ENCODE results near the gene ACSF3.
A peak's percentile ranks its signal among the peaks of the same experiment; 100 is the strongest.

Gene ACSF3

GRCh38 chr16:89142474-89143195 is 49.0 kb downstream of the ACSF3 start:
- DNase-seq (ENCODE audit: low spot score) (no peak), FAIRE-seq (no peak)

GRCh38 chr16:89143201-89143741 is 49.6 kb downstream of the ACSF3 start:
- FAIRE-seq (no peak), DNase-seq (ENCODE audit: low spot score) (no peak)

- no peak for DNase-seq (ENCODE audit: low spot score)
- FAIRE-seq = peak; percentile 42
Measured at GRCh38 chr16:89143911-89144675, 50.4 kb downstream of the ACSF3 start.

- no peak for FAIRE-seq
- no peak for DNase-seq (ENCODE audit: low spot score)
Measured at GRCh38 chr16:89144681-89145080, 51.0 kb downstream of the ACSF3 start.

GRCh38 chr16:89145406-89146161 is 51.9 kb downstream of the ACSF3 start:
- DNase-seq (ENCODE audit: low spot score) (no peak), FAIRE-seq (no peak)

GRCh38 chr16:89146211-89147005 is 52.8 kb downstream of the ACSF3 start:
- DNase-seq (ENCODE audit: low spot score) (no peak), FAIRE-seq (no peak)

- DNase-seq (ENCODE audit: low spot score) (no peak), FAIRE-seq (no peak)
Measured at GRCh38 chr16:89147085-89147817, 53.6 kb downstream of the ACSF3 start.

- FAIRE-seq (no peak), DNase-seq (ENCODE audit: low spot score) (no peak)
Measured at GRCh38 chr16:89149386-89149785, 55.7 kb downstream of the ACSF3 start.

GRCh38 chr16:89150090-89150835 is 56.6 kb downstream of the ACSF3 start:
- no peak for FAIRE-seq
- no peak for DNase-seq (ENCODE audit: low spot score)

GRCh38 chr16:89150981-89151380 is 57.3 kb downstream of the ACSF3 start:
- FAIRE-seq = no peak
- no peak for DNase-seq (ENCODE audit: low spot score)

- no peak for DNase-seq (ENCODE audit: low spot score)
- no peak for FAIRE-seq
Measured at GRCh38 chr16:89152831-89153700, 59.4 kb downstream of the ACSF3 start.

- DNase-seq (ENCODE audit: low spot score) (no peak), FAIRE-seq (no peak)
Measured at GRCh38 chr16:89153848-89154271, 60.2 kb downstream of the ACSF3 start.

- DNase-seq (ENCODE audit: low spot score) (no peak), FAIRE-seq (no peak)
Measured at GRCh38 chr16:89154390-89155183, 60.9 kb downstream of the ACSF3 start.

- FAIRE-seq = no peak
- DNase-seq (ENCODE audit: low spot score) = no peak
Measured at GRCh38 chr16:89155184-89155679, 61.6 kb downstream of the ACSF3 start.

- FAIRE-seq = no peak
- DNase-seq (ENCODE audit: low spot score) = no peak
Measured at GRCh38 chr16:89155851-89156739, 62.4 kb downstream of the ACSF3 start.
